Osteocyte (in vitro differentiated cells): ENCODE measurements around the gene PIGS. TPM values are rescaled to one million over a fixed set of nuclear protein-coding genes. Genes with fewer than 3 reads are reported as not detected.
"Not testable (repeated sequence)": the region's sequence is repeated elsewhere in the genome, so short reads cannot be mapped to it uniquely, and the experiment has no call there.

Source experiments
- DNase-seq: peaks from one replicate; pipeline ENCODE4 v3.0.0; 2021; ENCODE audit warnings: mixed read lengths; ENCODE audit not compliant: unreplicated experiment; ENCODE audit errors: extremely low spot score
- H3K27ac Mint-ChIP-seq: one replicate; pipeline ENCODE4 v1.8.0; 2021; ENCODE audit warnings: mild to moderate bottlenecking, mixed read lengths; ENCODE audit not compliant: unreplicated experiment
- H3K27me3 Mint-ChIP-seq: one replicate; pipeline ENCODE4 v1.8.0; 2021; ENCODE audit warnings: mixed read lengths; ENCODE audit not compliant: unreplicated experiment
- H3K36me3 Mint-ChIP-seq: one replicate; pipeline ENCODE4 v1.8.0; 2021; ENCODE audit warnings: mixed read lengths; ENCODE audit not compliant: unreplicated experiment
- H3K4me1 Mint-ChIP-seq: one replicate; pipeline ENCODE4 v1.8.0; 2021; ENCODE audit warnings: mixed read lengths; ENCODE audit not compliant: unreplicated experiment
- H3K4me3 Mint-ChIP-seq: one replicate; pipeline ENCODE4 v1.8.0; 2021; ENCODE audit warnings: mild to moderate bottlenecking, moderate library complexity, mixed read lengths; ENCODE audit not compliant: unreplicated experiment
- H3K9me3 Mint-ChIP-seq: one replicate; pipeline ENCODE4 v1.8.0; 2021; ENCODE audit warnings: mixed read lengths; ENCODE audit not compliant: unreplicated experiment
- CTCF ChIP-seq: fragments of 200-600 bp; sonication (generic); IDR thresholded peaks from 2 replicates; pipeline ENCODE4 v1.5.0; 2021; ENCODE audit warnings: antibody characterized with exemption, mild to moderate bottlenecking, moderate library complexity
- total RNA-seq: library from RNA; stranded (reverse); gene quantifications from 2 replicates; pipeline ENCODE4 v1.2.1, GENCODE V29; 2021

The PIGS gene
- total RNA-seq, 1 donor from 2014 or later = 80.0 TPM

DNA sequence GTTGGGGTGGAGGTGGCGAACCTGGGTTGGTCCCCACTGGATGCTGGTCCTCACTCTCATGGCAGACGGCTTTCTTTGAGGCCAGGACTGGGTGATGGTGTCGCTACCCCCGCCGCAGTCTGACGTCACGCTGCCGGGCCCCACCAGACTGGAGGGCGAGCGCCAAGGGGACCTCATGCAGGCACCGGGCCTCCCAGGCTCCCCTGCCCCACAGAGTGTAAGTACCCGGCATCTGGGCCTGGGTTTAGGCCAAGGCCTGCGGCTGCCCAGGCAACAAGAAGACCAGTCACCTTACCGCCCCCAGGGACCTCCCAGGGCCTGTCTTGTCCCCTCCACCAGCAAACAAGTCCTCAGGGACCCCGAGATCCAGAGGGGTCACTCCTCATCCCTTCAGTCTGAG, 47.4 kb downstream of the PIGS start:
- Mint-ChIP-seq H3K4me3 (no peak overlapping the region), H3K4me1 (peaks cover 33% of the 10 kb centered on the region), H3K9me3 (no peaks in the 10 kb centered on the region), H3K27ac (no peak overlapping the region), H3K36me3 (no peaks in the 10 kb centered on the region), H3K27me3 (peaks cover 2% of the 10 kb centered on the region)
- DNase-seq = no peak
- no peak for TF ChIP-seq CTCF

- peaks cover 6% of the 10 kb centered on the region for H3K27me3 Mint-ChIP-seq
- no peak for TF ChIP-seq CTCF
- no peak overlapping the region for H3K4me3 Mint-ChIP-seq
- no peak overlapping the region for H3K27ac Mint-ChIP-seq
- H3K9me3 Mint-ChIP-seq = no peaks in the 10 kb centered on the region
- H3K4me1 Mint-ChIP-seq = peaks cover 30% of the 10 kb centered on the region
- H3K36me3 Mint-ChIP-seq = no peaks in the 10 kb centered on the region
- DNase-seq = no peak
These were observed 48.1 kb downstream of the PIGS start for GRCh38 chr17:28523186-28523585.

GRCh38 chr17:28522281-28522680, 49.0 kb downstream of the PIGS start:
- DNase-seq, H3K36me3 Mint-ChIP-seq, H3K27ac Mint-ChIP-seq, H3K9me3 Mint-ChIP-seq, H3K27me3 Mint-ChIP-seq, H3K4me3 Mint-ChIP-seq: not testable (repeated sequence)
- peaks cover 30% of the 10 kb centered on the region for H3K4me1 Mint-ChIP-seq

- H3K27ac Mint-ChIP-seq = no peak overlapping the region
- TF ChIP-seq CTCF = no peak
- no peak for DNase-seq
- peaks cover 6% of the 10 kb centered on the region for H3K27me3 Mint-ChIP-seq
- no peak overlapping the region for H3K4me3 Mint-ChIP-seq
- H3K36me3 Mint-ChIP-seq = no peaks in the 10 kb centered on the region
- H3K9me3 Mint-ChIP-seq = no peaks in the 10 kb centered on the region
- peaks cover 23% of the 10 kb centered on the region for H3K4me1 Mint-ChIP-seq
These were observed 49.8 kb downstream of the PIGS start for GRCh38 chr17:28521311-28522085.

GRCh38 chr17:28520687-28521086, 50.6 kb downstream of the PIGS start:
- Mint-ChIP-seq H3K27ac (no peak overlapping the region), H3K9me3 (no peaks in the 10 kb centered on the region), H3K36me3 (no peaks in the 10 kb centered on the region), H3K4me1 (peaks cover 15% of the 10 kb centered on the region), H3K27me3 (peaks cover 6% of the 10 kb centered on the region), H3K4me3 (no peak overlapping the region)
- TF ChIP-seq CTCF = no peak
- DNase-seq = no peak
